ENCODE results near the gene IMPA2. TPM values are rescaled to one million over a fixed set of nuclear protein-coding genes. Genes with fewer than 3 reads are reported as not detected.

Gene IMPA2
- total RNA-seq, 1 experiment from 2014 or later = 113 TPM

DNA sequence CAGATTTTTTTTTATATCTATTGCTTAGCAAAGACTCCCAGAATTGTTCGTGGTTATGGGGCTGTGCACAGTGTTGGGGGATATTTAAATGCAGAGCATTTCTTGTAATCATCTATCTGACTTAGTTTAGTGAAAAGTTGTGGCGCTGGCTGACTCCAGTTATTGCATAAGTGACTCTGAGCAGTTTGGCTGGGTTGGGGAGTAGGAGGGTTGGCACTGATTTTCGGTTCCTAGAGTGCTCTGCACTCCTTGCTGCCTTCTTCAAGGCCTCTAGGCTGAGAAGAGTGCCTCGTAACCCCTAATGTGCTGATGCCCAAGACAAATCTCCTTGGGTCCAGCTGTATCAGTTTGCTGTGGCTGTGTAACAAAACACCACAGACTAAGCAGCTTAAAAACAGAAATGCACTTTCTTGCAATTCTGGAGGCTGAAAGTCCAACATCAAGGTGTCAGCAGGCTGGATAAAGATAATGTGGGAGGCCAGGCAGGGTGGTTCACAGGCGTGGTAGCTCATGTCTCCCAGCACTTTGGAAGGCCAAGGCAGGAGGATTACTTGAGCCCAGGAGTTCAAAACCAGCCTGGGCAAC, 6.5 kb upstream of the IMPA2 start:
- TF ChIP-seq NFE2L1 (CRISPR knock-in tag; IDR thresholded peaks at IDR 0.05) = no peak
- Mint-ChIP-seq H3K4me1 (peaks cover 15% of the 10 kb centered on the region), H3K36me3 (no peaks in the 10 kb centered on the region), H3K4me3 (no peak overlapping the region), H3K27me3 (ENCODE audit: low read depth) (no peaks in the 10 kb centered on the region), H3K9me3 (no peaks in the 10 kb centered on the region), H3K27ac (no peak overlapping the region)
- CTCF ChIA-PET = no interaction called here
- POLR2A ChIA-PET = no interaction called here
- ATAC-seq (no peak), DNase-seq (ENCODE audit: low spot score) (no peak)

DNA sequence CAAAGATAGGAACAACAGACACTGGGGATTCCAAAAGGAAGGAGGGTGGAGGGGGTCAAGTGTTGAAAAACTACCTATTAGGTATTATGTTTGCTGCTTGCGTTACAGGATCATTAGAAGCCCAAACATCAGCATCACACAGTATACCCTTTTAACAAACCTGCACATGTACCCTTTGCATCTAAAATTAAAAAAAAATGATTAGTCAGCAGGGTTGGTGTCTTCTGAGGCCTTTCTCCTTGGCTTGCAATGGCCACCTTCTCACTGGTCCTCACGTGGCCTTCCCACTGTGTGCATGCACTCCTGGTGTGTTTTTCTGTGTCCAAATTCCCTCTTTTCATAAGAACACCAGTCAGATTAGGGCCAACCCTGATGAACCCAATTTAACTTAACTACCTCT, 5.6 kb upstream of the IMPA2 start:
- H3K27ac Mint-ChIP-seq = no peak overlapping the region
- H3K4me1 Mint-ChIP-seq = peaks cover 21% of the 10 kb centered on the region
- no peaks in the 10 kb centered on the region for H3K36me3 Mint-ChIP-seq
- no peak for ATAC-seq
- no peak for DNase-seq (ENCODE audit: low spot score)
- H3K9me3 Mint-ChIP-seq = no peaks in the 10 kb centered on the region
- POLR2A ChIA-PET = no interaction called here
- no peaks in the 10 kb centered on the region for H3K27me3 Mint-ChIP-seq (ENCODE audit: low read depth)
- no peak overlapping the region for H3K4me3 Mint-ChIP-seq
- TF ChIP-seq JUN (CRISPR knock-in tag; IDR thresholded peaks at IDR 0.05) = no peak
- no peak for TF ChIP-seq ESRRA (CRISPR knock-in tag; IDR thresholded peaks at IDR 0.05; ENCODE audit: borderline replicate concordance)
- TF ChIP-seq ZNF263 (CRISPR knock-in tag; IDR thresholded peaks at IDR 0.05; ENCODE audit: low read depth) = no peak
- no peak for TF ChIP-seq AR (CRISPR knock-in tag; IDR thresholded peaks at IDR 0.05)
- CTCF ChIA-PET = interaction anchor here (0.7 kb wide), 1 partner anchor 20 kb away, joined by 3 read pairs; no protein-coding TSS in a partner anchor

DNA sequence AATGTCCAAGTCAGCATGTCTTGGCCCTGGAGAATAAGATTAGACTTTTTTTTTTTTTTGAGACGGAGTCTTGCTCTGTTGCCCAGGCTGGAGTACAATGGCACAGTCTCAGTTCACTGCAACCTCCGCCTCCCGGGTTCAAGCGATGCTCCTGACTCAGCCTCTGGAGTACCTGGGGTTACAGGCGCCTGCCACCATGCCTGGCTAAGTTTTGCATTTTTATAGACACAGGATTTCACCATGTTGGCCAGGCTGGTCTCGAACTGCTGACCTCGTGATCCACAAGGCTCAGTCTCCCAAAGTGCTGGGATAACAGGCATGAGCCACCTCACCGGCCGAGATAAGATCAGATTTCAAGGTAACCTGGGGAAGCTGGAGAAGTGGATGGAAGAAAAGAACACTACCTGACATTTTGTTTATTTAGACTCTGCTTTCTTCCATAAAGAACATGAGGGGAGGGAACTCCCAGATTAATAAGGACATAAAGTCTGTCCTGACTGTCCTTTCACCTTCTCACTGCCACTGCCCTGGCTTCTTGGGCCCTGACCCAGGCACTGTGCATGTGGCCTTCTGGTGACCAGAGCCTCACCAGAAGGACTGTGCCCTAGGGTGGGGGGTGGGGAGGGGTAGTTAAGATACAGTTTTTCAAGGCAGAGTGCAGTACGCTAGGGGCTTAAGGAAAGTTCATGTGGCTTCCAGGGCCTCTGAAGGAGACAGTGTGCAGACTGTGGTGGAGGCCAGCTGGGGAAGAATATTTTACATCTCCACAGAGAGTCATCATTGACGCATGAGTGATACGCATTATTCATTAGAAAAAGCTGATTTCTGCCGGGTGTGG, 4.8 kb upstream of the IMPA2 start:
- CTCF ChIA-PET = interaction anchor here (0.7 to 1.0 kb wide), 2 partner anchors 19 to 39 kb away, joined by 3 to 5 read pairs; no protein-coding TSS in a partner anchor
- no peaks in the 10 kb centered on the region for H3K27me3 Mint-ChIP-seq (ENCODE audit: low read depth)
- TF ChIP-seq PRRX2 (CRISPR knock-in tag; IDR thresholded peaks at IDR 0.05) (no peak), CREM (CRISPR knock-in tag; IDR thresholded peaks at IDR 0.05) (no peak), ZBTB21 (CRISPR knock-in tag; IDR thresholded peaks at IDR 0.05; ENCODE audit: borderline replicate concordance) (no peak), CBFB (CRISPR knock-in tag; IDR thresholded peaks at IDR 0.05; ENCODE audit: low read depth) (no peak), ATF6 (CRISPR knock-in tag; IDR thresholded peaks at IDR 0.05) (no peak), MXD4 (CRISPR knock-in tag; IDR thresholded peaks at IDR 0.05; ENCODE audit: borderline replicate concordance) (no peak), RELA (CRISPR knock-in tag; IDR thresholded peaks at IDR 0.05; ENCODE audit: borderline replicate concordance) (no peak), TCF7 (CRISPR knock-in tag; IDR thresholded peaks at IDR 0.05; ENCODE audit: low read depth) (no peak), NFE2L1 (CRISPR knock-in tag; IDR thresholded peaks at IDR 0.05) (no peak)
- TF ChIP-seq, protein P1, sequence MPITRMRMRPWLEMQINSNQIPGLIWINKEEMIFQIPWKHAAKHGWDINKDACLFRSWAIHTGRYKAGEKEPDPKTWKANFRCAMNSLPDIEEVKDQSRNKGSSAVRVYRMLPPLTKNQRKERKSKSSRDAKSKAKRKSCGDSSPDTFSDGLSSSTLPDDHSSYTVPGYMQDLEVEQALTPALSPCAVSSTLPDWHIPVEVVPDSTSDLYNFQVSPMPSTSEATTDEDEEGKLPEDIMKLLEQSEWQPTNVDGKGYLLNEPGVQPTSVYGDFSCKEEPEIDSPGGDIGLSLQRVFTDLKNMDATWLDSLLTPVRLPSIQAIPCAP (CRISPR knock-in tag; IDR thresholded peaks at IDR 0.05) = no peak
- TF ChIP-seq, protein P2, sequence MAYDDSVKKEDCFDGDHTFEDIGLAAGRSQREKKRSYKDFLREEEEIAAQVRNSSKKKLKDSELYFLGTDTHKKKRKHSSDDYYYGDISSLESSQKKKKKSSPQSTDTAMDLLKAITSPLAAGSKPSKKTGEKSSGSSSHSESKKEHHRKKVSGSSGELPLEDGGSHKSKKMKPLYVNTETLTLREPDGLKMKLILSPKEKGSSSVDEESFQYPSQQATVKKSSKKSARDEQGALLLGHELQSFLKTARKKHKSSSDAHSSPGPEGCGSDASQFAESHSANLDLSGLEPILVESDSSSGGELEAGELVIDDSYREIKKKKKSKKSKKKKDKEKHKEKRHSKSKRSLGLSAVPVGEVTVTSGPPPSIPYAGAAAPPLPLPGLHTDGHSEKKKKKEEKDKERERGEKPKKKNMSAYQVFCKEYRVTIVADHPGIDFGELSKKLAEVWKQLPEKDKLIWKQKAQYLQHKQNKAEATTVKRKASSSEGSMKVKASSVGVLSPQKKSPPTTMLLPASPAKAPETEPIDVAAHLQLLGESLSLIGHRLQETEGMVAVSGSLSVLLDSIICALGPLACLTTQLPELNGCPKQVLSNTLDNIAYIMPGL (CRISPR knock-in tag; IDR thresholded peaks at IDR 0.05) = no peak
- TF ChIP-seq, protein P3, sequence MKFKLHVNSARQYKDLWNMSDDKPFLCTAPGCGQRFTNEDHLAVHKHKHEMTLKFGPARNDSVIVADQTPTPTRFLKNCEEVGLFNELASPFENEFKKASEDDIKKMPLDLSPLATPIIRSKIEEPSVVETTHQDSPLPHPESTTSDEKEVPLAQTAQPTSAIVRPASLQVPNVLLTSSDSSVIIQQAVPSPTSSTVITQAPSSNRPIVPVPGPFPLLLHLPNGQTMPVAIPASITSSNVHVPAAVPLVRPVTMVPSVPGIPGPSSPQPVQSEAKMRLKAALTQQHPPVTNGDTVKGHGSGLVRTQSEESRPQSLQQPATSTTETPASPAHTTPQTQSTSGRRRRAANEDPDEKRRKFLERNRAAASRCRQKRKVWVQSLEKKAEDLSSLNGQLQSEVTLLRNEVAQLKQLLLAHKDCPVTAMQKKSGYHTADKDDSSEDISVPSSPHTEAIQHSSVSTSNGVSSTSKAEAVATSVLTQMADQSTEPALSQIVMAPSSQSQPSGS (CRISPR knock-in tag; IDR thresholded peaks at IDR 0.05; ENCODE audit: borderline replicate concordance, low read depth) = no peak
- TF ChIP-seq, protein P4, sequence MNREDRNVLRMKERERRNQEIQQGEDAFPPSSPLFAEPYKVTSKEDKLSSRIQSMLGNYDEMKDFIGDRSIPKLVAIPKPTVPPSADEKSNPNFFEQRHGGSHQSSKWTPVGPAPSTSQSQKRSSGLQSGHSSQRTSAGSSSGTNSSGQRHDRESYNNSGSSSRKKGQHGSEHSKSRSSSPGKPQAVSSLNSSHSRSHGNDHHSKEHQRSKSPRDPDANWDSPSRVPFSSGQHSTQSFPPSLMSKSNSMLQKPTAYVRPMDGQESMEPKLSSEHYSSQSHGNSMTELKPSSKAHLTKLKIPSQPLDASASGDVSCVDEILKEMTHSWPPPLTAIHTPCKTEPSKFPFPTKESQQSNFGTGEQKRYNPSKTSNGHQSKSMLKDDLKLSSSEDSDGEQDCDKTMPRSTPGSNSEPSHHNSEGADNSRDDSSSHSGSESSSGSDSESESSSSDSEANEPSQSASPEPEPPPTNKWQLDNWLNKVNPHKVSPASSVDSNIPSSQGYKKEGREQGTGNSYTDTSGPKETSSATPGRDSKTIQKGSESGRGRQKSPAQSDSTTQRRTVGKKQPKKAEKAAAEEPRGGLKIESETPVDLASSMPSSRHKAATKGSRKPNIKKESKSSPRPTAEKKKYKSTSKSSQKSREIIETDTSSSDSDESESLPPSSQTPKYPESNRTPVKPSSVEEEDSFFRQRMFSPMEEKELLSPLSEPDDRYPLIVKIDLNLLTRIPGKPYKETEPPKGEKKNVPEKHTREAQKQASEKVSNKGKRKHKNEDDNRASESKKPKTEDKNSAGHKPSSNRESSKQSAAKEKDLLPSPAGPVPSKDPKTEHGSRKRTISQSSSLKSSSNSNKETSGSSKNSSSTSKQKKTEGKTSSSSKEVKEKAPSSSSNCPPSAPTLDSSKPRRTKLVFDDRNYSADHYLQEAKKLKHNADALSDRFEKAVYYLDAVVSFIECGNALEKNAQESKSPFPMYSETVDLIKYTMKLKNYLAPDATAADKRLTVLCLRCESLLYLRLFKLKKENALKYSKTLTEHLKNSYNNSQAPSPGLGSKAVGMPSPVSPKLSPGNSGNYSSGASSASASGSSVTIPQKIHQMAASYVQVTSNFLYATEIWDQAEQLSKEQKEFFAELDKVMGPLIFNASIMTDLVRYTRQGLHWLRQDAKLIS (CRISPR knock-in tag; IDR thresholded peaks at IDR 0.05; ENCODE audit: borderline replicate concordance) = no peak

More for the DNA sequence above, 4.8 kb upstream of the IMPA2 start:
- Mint-ChIP-seq H3K4me1 (peaks cover 21% of the 10 kb centered on the region), H3K9me3 (no peaks in the 10 kb centered on the region), H3K4me3 (no peak overlapping the region), H3K27ac (no peak overlapping the region), H3K36me3 (no peaks in the 10 kb centered on the region)
- POLR2A ChIA-PET = no interaction called here
- ATAC-seq = no peak
- no peak for DNase-seq (ENCODE audit: low spot score)

All from WTC11 (cell line).